Keratinocyte (primary cell): Measurements from ENCODE around the gene PDE10A.

ENCODE experiments used
- EZH2 ChIP-seq: IDR thresholded peaks from one replicate; pipeline ENCODE4 v1.6.1; 2012; ENCODE audit warnings: inconsistent platforms, mild to moderate bottlenecking, low read length, moderate library complexity
- TF ChIP-seq, protein P1 (sequence below), 3 experiments: IDR thresholded peaks in 1 of 3; conservative IDR thresholded peaks in 1 of 3; optimal IDR thresholded peaks in 1 of 3; 2 replicates in 2 of 3; 3 replicates in 1 of 3; pipeline versions ENCODE3 to v1.5.1; 2011; ENCODE audit warnings: low read length in 3 of 3, mild to moderate bottlenecking in 3 of 3, moderate library complexity in 2 of 3, control low read depth in 1 of 3, inconsistent platforms in 1 of 3; ENCODE audit not compliant: insufficient read depth in 2 of 3; ENCODE audit errors: extremely low read depth in 1 of 3

DNA sequence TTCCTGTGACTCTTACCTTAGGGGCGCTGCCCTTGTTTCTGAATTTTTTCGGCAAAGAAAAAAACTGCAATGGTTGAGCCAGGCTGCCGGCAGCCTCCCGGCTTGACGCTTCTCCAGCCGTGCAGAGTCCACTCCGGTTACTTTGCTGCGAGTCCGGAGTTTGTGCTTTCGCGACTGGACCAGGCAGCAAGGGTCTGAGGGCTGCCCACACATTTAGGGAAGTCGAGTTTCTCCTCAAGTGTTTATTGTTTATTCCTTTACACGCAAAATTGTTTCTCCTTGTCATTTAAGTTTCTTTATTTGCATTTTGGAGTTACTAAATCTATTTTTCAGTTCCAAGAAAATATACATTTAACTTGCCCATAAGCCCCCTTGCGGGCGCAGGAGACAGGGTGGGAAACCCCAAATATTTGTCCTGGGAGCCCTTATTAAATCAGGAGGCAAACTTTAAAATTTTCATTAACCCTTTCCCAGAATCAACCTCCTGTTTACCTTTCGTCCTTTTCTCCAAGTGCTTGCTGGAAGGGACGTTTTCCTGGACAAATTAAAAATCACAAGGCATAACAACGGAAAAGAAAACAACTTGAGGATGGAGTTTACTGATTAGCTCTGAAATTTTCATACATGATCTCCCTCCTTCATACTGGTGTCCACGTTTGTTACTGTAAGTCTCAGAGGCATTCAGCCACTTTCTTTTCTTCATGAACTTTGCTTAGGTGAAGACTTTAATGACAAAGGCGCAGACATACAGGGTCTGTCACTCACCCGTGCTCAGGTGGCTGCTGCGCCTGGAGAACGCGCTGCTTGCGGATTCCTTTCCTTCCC lies 1.7 kb upstream of the PDE10A start:
- TF ChIP-seq, protein P1, sequence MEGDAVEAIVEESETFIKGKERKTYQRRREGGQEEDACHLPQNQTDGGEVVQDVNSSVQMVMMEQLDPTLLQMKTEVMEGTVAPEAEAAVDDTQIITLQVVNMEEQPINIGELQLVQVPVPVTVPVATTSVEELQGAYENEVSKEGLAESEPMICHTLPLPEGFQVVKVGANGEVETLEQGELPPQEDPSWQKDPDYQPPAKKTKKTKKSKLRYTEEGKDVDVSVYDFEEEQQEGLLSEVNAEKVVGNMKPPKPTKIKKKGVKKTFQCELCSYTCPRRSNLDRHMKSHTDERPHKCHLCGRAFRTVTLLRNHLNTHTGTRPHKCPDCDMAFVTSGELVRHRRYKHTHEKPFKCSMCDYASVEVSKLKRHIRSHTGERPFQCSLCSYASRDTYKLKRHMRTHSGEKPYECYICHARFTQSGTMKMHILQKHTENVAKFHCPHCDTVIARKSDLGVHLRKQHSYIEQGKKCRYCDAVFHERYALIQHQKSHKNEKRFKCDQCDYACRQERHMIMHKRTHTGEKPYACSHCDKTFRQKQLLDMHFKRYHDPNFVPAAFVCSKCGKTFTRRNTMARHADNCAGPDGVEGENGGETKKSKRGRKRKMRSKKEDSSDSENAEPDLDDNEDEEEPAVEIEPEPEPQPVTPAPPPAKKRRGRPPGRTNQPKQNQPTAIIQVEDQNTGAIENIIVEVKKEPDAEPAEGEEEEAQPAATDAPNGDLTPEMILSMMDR (optimal IDR thresholded peaks at IDR 0.05 in 1 of 3, IDR thresholded peaks at IDR 0.05 in 1 of 3, conservative IDR thresholded peaks at IDR 0.05 in 1 of 3; ENCODE audit: extremely low read depth in 1 of 3, insufficient read depth in 2 of 3, low read length in 3 of 3), result no peak
- no peak for TF ChIP-seq EZH2
